Measurements from ENCODE around the gene ZNF385C.

ZNF385C gene

DNA sequence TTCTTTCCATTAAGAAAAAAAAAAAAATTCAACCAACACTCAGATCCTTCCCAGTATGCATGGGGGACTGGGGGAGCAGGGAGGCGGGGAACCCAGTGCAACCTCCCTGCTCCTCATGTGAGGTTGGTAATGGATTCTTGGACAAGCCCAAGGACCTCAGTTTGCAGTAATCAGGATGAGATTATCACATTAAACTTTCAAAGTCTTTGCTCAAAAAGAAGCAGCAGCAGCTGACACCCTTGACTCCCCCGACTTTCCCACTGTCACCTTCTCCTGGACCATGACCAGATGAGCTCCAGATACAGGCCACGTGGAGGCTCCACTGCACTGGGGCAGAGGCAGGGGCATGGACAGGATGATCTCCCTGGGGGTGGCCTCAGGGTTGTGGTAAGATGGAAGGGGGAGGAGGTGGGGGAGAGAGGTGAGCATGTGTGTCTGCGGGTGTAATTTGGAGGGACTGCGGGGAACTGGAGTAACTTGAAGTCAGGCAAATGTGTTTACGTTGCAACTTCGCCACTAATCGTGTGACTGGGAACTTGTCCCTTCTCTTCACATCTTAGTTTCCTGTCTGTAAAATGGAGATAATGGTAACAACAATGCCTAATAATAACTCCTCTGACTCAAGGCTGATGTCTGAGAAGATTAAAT, 19.8 kb downstream of the ZNF385C start:
- Mint-ChIP-seq H3K9me3 (no peaks in the 10 kb centered on the region), H3K4me1 (no peaks in the 10 kb centered on the region), H3K27ac (no peak overlapping the region), H3K36me3 (no peaks in the 10 kb centered on the region), H3K4me3 (no peak overlapping the region)
- DNase-seq (ENCODE audit: low spot score in 2 of 2) (no peak), ATAC-seq (no peak)

DNA sequence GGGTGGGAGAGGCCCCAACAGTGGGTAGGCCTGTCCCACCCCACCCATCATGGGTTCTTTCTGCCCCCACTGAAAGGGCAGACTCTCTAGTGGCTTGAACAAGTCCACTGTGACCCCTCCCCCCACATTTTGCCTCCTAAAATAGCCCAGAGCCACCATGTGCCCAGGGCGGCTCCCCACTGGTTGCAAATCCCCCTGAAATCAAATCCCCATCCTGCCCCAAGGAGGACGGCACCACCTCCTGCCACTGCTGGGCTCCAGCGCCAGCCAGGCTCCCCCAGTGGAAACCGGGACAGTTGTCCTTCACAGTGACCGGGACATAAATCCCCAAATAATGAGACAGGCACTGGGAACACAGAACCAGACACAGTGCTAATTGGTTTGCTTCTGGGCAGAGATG, 20.5 kb downstream of the ZNF385C start:
- Mint-ChIP-seq H3K9me3 (no peaks in the 10 kb centered on the region), H3K36me3 (no peaks in the 10 kb centered on the region), H3K27ac (no peak overlapping the region), H3K4me1 (no peaks in the 10 kb centered on the region), H3K4me3 (no peak overlapping the region)
- no peak for DNase-seq (ENCODE audit: low spot score in 2 of 2)
- no peak for ATAC-seq

DNA sequence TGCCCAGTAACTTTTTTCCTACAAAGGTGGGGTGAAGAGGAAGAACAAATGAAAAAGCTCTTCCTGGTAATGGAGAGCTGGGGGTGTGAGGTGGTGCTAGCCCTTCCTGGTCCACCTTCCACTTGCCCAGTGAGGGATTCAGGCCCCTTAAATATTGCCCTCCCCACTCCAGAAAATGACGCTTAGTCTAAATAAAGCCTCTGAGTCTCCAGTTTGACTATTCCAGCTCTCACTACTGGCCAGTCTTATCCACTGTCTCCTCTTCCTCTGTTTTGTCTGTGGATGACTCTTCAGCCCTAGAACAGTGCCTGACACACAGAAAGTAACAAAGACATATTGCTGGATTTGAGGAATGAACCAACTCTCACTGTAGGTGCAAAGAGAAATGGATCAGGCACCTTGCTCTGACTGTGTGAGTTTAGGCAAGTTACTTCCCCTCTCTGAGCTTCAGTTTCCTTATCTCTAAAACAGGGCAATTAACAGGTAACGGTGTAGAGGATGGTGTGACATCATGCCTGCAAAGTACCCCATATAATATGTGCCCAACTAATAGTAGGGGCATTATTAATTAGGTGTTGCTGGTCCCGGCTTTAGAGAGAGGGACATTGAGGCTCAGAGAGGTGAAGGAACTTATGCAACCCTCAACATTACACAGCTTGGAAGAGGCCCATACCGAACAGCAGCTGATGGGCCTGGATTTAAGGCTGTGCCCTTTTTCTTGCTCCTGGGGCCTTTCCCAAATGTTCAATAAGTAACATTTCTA, 21.3 kb downstream of the ZNF385C start:
- DNase-seq (ENCODE audit: low spot score in 2 of 2) (no peak), ATAC-seq (no peak)
- no peak overlapping the region for H3K4me3 Mint-ChIP-seq
- H3K36me3 Mint-ChIP-seq, result no peaks in the 10 kb centered on the region
- H3K27ac Mint-ChIP-seq, result no peak overlapping the region
- H3K4me1 Mint-ChIP-seq, result peaks cover 3% of the 10 kb centered on the region
- H3K9me3 Mint-ChIP-seq, result no peaks in the 10 kb centered on the region

DNA sequence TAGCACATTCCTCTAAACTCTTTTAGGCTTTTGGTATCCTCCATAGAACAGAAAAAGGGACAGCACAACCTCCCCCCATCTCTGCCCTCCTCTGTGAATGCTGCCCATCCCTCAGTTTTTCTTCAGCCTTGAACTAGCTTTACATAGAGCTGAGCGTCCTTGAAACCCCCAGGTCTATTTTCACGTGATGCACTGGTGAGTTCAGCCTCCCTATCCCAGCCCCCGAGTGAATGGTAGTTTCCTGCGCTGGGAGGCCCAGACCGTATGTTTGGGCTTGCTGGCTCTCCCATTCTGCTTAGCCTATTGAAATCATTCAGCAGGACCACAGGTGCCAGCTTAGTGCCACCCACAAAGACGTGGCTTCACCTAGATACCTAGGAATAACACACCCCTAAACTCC, 22.5 kb downstream of the ZNF385C start:
- Mint-ChIP-seq H3K36me3 (no peaks in the 10 kb centered on the region), H3K27ac (no peak overlapping the region), H3K4me1 (peaks cover 10% of the 10 kb centered on the region), H3K9me3 (no peaks in the 10 kb centered on the region), H3K4me3 (no peak overlapping the region)
- DNase-seq (ENCODE audit: low spot score in 2 of 2) (no peak), ATAC-seq (no peak)

DNA sequence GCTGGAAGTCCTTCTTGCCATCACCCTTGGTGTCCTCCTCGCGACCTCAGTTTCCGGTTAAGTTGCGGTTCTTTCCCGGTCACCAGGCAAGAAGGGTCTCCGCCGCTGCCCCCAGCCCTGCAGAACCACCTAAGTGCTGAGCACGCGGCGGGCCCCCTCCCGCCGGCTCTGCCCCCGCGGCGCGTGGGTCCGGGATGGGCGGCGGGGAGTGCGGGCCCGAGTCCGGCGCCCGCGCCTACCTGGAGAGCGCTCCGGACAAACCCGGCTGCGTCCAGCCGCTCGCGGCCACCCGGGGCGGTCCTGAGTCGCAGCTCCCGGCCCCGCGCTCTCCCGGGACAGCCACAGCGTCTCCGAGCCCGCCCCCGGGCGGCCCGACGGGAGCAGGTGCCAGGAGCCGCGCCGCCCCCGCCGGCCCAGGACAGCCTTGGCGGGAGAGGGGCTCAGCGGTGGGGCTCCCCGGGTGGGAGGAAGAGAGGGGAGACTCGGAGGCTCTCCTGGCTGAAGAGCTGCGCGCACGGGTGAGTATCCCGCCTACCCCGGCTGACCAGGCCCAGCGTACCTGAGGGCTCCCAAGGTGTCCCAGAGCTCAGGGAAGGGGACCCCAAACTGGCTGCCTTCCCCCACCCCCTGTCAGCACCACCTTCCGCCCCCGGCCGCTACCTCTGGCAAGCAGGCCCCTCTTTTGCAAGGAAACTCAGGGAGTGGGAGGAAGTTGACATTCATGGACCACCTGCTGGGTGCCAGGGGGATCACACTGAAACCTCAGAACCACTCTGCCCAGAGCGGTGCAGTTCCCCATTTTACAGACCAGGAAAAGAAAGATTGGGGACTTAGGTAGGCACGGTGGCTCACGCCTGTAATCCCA, 25.7 kb downstream of the ZNF385C start:
- H3K27ac Mint-ChIP-seq, result no peak overlapping the region
- no peak for ATAC-seq
- H3K36me3 Mint-ChIP-seq, result no peaks in the 10 kb centered on the region
- no peak for DNase-seq (ENCODE audit: low spot score in 2 of 2)
- peaks cover 10% of the 10 kb centered on the region for H3K4me1 Mint-ChIP-seq
- H3K4me3 Mint-ChIP-seq, result peak overlapping the region; percentile 39
- no peaks in the 10 kb centered on the region for H3K9me3 Mint-ChIP-seq

DNA sequence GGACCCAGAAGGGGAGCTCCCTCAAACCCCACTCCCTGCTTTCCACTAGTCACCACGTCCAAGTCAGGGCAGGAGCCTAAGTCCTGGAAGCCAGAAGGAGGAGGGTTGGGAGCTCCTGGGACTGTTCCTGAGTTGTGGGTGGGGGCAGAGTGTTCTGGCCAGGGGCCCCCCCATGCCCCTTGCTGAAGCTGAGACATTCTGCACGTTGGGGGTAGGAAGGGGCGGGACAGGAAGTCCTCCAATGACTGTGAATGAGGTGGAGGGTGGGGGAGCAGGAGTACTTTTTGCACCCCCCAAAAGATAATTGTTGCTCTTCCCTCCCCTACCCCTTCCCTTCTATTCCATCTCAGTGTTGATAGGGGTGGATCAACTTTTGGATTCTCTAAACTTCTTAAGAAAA, 26.5 kb downstream of the ZNF385C start:
- H3K9me3 Mint-ChIP-seq, result no peaks in the 10 kb centered on the region
- H3K27ac Mint-ChIP-seq, result peak overlapping the region; percentile 37
- no peaks in the 10 kb centered on the region for H3K36me3 Mint-ChIP-seq
- ATAC-seq (no peak), DNase-seq (ENCODE audit: low spot score in 2 of 2) (no peak)
- peak overlapping the region; percentile 39 for H3K4me3 Mint-ChIP-seq
- peaks cover 10% of the 10 kb centered on the region for H3K4me1 Mint-ChIP-seq

DNA sequence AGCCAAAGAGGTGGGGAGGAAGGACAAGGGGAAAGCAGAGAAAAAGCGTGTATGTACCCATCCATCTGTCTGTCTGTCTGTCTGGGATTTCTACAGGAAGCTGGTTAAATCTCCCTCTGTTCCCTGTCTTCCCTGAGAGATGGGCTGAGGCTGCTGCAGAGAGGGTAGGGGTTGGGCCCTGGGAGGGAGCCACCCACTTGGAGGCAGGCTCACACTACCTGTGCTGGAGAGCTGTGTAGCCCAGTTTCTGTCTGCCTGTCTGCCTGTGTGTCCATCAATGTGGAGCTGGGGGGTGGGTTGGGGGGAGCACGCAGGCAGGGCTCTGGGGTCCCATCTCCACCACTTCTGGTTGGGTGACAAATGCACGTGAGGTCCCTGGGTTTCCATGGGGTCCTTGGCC, 29.3 kb downstream of the ZNF385C start:
- no peak for ATAC-seq
- H3K9me3 Mint-ChIP-seq, result no peaks in the 10 kb centered on the region
- peaks cover 3% of the 10 kb centered on the region for H3K36me3 Mint-ChIP-seq
- peaks cover 14% of the 10 kb centered on the region for H3K4me1 Mint-ChIP-seq
- no peak overlapping the region for H3K4me3 Mint-ChIP-seq
- DNase-seq (ENCODE audit: low spot score in 2 of 2), result no peak
- no peak overlapping the region for H3K27ac Mint-ChIP-seq

DNA sequence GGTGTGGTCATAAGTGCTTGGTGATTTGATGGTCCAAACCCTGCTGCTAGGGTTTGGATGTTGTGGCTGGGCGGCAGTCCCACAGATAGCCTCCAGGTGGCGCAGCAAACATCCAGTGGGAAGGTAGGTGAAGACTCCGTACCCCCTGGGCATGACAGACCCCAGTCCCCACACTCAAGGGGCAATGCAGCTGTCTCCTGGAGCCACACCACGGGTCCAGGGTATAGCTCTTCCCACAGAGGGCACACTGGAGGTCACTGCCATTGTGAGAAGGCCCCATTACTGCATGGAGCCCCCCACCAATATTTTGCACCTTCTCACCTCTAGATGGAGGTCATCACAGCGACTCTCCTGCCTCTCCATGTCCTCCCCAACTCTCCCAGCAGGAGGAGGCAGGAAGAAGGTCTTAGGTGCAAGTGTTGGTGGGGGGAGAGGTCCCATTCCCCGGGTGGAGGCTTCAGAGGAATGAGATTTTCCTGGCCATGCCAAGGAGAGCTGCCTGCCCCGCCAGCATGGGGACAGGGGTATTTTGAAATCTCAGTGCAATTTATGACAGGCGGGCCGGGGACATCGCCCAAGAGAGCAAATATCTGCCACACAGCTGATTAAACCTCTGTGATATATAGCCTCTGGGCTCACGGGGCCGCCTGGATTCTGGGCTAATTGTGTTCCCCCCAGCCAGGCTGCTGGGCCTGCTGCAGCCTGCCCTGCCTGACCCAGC, 30.7 kb downstream of the ZNF385C start:
- ATAC-seq (peak; percentile 58), DNase-seq (ENCODE audit: low spot score in 2 of 2) (peak; percentile 69 to 89)
- no peak overlapping the region for H3K27ac Mint-ChIP-seq

DNA sequence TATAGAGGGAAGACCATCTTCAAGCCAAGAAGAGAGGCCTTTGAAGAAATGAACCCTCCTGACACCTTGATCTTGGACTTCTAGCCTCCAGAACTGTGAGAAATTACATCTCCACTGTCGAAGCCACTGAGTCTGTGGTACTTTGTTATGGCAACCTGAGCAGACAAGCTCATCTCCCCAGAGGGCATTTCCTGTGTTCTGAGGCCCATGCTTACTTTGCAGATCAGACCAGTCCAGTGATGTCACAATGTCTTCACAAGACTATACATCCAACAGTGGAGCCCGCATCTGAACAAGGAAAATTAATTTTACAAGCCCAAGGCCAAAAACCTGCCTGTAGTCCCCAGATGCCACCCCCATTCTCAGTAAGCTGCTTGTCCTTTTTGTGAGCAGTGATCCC, 33.1 kb downstream of the ZNF385C start:
- no peak overlapping the region for H3K27ac Mint-ChIP-seq
- no peaks in the 10 kb centered on the region for H3K9me3 Mint-ChIP-seq
- DNase-seq (ENCODE audit: low spot score in 2 of 2) (no peak), ATAC-seq (no peak)
- H3K4me3 Mint-ChIP-seq, result no peak overlapping the region
- H3K4me1 Mint-ChIP-seq, result peaks cover 12% of the 10 kb centered on the region
- peaks cover 6% of the 10 kb centered on the region for H3K36me3 Mint-ChIP-seq

More for the DNA sequence above, 30.7 kb downstream of the ZNF385C start:
- peaks cover 22% of the 10 kb centered on the region for H3K4me1 Mint-ChIP-seq
- peaks cover 6% of the 10 kb centered on the region for H3K36me3 Mint-ChIP-seq
- H3K9me3 Mint-ChIP-seq, result no peaks in the 10 kb centered on the region
- H3K4me3 Mint-ChIP-seq, result no peak overlapping the region

DNA sequence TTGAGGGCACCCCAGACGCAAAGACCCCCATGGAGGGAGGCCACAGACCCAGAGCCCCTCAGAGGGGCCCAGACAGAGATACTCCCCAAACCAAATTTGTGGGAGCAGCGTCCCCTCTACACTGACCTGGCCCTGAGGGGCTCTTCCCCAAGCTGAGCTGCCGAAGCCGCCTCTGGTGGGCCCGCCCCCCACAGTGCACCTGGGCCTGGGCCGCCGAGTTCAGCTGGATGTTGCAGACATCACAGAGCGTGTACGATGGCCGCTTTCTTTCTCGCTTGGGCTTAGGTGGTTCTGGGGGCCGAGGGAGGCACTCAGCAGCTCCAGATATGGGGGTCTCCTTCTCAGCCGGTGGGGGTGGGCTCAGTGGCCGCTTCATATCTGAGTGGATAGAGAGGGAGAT, 35.6 kb downstream of the ZNF385C start:
- no peak overlapping the region for H3K4me3 Mint-ChIP-seq
- DNase-seq (ENCODE audit: low spot score in 2 of 2), result no peak
- H3K36me3 Mint-ChIP-seq, result peaks cover 6% of the 10 kb centered on the region
- ATAC-seq, result no peak
- H3K4me1 Mint-ChIP-seq, result peaks cover 12% of the 10 kb centered on the region
- H3K27ac Mint-ChIP-seq, result no peak overlapping the region
- no peaks in the 10 kb centered on the region for H3K9me3 Mint-ChIP-seq

DNA sequence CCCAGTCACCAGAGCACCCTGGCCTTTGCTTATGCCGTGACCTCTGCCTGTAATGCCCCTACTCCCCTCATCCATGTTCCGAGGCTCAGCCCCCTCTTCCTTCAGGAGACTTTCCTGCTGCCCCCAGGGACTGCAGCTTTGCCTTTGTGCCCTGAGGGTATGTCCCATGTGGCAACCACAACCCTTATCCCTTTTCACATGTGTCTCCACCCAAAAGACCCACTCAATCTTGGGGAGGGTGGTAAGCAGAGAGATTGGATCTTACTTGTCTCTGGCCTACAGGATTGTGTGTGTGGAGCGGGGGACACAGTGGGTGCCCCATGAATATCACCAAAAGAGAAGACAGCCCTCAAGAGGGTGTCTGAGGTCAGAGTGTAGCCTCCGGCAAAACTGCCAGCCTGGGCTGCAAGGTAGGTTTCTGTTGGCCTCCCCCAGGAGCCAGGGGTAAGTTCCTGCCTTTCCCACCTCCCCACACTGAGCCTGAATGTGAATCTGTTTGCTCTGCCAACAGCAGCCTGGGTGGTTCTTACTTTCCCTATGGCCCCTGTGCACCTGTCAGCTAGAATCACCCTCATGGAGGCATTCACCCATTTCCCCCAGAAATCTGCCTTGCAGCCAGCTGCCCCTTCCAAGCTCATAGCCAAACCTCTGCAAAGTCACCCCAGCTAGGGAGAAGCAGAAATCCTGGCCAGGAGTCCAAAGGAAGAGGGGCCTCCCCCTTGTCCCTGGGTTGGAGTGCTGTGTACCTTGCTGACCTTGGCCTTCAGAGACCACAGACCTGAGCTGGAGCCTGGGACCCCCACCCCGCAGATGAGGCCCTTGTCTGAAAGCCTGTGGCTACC, 36.4 kb downstream of the ZNF385C start:
- DNase-seq (ENCODE audit: low spot score in 2 of 2) (no peak), ATAC-seq (no peak)
- Mint-ChIP-seq H3K36me3 (peaks cover 6% of the 10 kb centered on the region), H3K4me3 (no peak overlapping the region), H3K27ac (no peak overlapping the region), H3K9me3 (no peaks in the 10 kb centered on the region), H3K4me1 (peaks cover 12% of the 10 kb centered on the region)

DNA sequence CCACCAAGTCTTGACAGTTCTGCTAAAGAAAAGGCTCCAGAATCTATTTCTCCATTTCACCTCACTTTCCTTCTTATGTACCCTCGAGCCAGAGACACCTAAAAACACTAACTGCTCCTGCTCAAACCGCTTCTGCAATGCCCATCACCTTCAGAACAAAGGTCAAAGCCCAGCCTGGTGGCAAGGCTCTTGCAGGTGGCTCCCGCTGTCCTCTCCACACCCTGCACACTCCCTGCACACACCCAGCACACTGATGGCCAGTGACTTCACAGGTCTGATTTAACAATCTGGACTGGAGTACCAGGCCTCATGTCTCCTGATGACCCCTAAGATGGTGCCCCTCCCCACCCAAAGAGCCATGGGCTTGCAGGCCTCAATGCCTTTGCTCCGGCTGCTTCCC, 38.0 kb downstream of the ZNF385C start:
- Mint-ChIP-seq H3K9me3 (no peaks in the 10 kb centered on the region), H3K27ac (peak overlapping the region; percentile 18)
- DNase-seq (ENCODE audit: low spot score in 2 of 2), result no peak

DNA sequence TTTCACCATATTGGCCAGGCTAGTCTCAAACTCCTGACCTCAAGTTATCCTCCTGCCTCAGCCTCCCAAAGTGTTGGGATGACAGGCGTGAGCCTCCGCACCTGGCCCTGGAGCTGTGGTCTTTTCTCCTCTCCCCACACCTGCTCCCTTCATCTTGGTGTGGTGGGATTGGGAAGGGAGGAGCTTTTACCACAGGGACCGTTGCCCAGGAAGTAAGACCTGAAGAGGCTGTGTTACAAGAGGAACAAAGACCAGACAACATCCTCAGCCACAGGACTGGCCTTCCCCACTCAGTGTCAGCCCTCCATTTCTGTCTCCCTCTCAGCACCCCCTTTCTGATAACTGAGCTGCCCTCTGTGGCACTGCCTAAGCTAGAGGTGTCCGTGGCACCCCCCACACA, 38.5 kb downstream of the ZNF385C start:
- no peak for DNase-seq (ENCODE audit: low spot score in 2 of 2)
- Mint-ChIP-seq H3K27ac (peak overlapping the region; percentile 18), H3K9me3 (no peaks in the 10 kb centered on the region), H3K36me3 (peaks cover 6% of the 10 kb centered on the region), H3K4me1 (peaks cover 12% of the 10 kb centered on the region), H3K4me3 (no peak overlapping the region)
- no peak for ATAC-seq

More for the DNA sequence above, 38.0 kb downstream of the ZNF385C start:
- Mint-ChIP-seq H3K36me3 (peaks cover 6% of the 10 kb centered on the region), H3K4me1 (peaks cover 12% of the 10 kb centered on the region), H3K4me3 (no peak overlapping the region)
- ATAC-seq, result no peak

DNA sequence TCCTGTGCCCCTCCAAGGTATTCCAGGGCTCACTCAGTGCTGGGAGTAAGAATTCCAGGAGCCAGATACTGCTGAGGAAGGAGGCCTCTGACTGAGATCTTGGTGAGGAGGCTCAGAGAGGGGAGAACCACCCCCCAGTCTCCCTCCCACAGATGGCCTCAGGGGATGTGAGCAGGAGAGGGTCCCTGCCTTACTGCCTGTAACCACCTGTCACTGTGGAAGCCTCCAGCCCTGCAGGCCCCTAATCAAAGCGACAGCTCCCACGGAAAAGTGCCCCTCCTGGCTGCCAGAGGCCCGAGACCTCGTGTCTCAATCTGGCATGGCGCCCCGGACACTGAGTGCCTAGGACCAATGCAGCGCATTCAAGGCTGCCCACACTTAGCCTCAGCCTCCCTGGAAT, 40.2 kb downstream of the ZNF385C start:
- Mint-ChIP-seq H3K4me1 (no peaks in the 10 kb centered on the region), H3K36me3 (no peaks in the 10 kb centered on the region), H3K27ac (no peak overlapping the region), H3K4me3 (no peak overlapping the region), H3K9me3 (no peaks in the 10 kb centered on the region)
- ATAC-seq (no peak), DNase-seq (ENCODE audit: low spot score in 2 of 2) (no peak)

Measured in stimulated activated effector memory CD8-positive, alpha-beta T cell treated with anti-CD3 and anti-CD28 coated beads, Interleukin-12 subunit alpha, Interleukin-12 subunit beta, amount 100 ng/mL, for 72 hours (primary cell).